HCT116 (cell line): ENCODE data around the gene GRIN2B. TPM values are rescaled to one million over a fixed set of nuclear protein-coding genes. Genes with fewer than 3 reads are reported as not detected.

Source experiments
- ATAC-seq: fragments of 200-7000 bp; cut with Tn5 transposase; 2 replicates; pipeline ENCODE4 v1.9.1; 2020; ENCODE audit warnings: mild to moderate bottlenecking, moderate library complexity
- BruUV-seq: library from RNA; stranded (reverse); fragments of 400-500 nt; replicated peaks from 2 replicates; lab custom pipeline; 2021; lab: Mats Ljungman, UMichigan
- CTCF ChIA-PET: fragments of 300-600 bp; sonication (Branson Sonifier 250); formaldehyde crosslinking; loops from one replicate; lab custom pipeline; 2021; ENCODE audit warnings: antibody characterized with exemption; lab: Charles Lee
- POLR2A ChIA-PET: fragments of 300-600, 350-600 bp; sonication (Branson Sonifier 250); formaldehyde crosslinking; loops from one replicate; lab custom pipeline; 2021; ENCODE audit warnings: antibody characterized with exemption; lab: Charles Lee
- RAD21 ChIA-PET, 2 experiments: fragments of 300-600 bp; sonication (Branson Sonifier 250); formaldehyde crosslinking; loops; one replicate each; lab custom pipeline; 2023; ENCODE audit warnings: low total read pairs in 2 of 2; ENCODE audit not compliant: uncharacterized antibody in 2 of 2, unreplicated experiment in 2 of 2, low non-redundant PET in 1 of 2; lab: Charles Lee
- DNase-seq: peaks from one replicate; pipeline ENCODE4 v3.0.0-alpha.2; 2010; ENCODE audit warnings: low read depth, low spot score
- H2AFZ ChIP-seq: fragments of 200-600 bp; shearing (Covaris generic), sonication (generic); 2 replicates; pipeline ENCODE4 v1.6.1; 2017; ENCODE audit warnings: low read depth, mixed run types, mixed read lengths, antibody characterized with exemption, low read length; ENCODE audit not compliant: poor library complexity, severe bottlenecking
- H3K27ac ChIP-seq: 2 replicates; pipeline ENCODE4 v1.5.1; 2012; ENCODE audit warnings: low read depth, low read length
- H3K27me3 ChIP-seq: fragments of 200-600 bp; sonication (generic); 2 replicates; pipeline ENCODE4 v1.6.1; 2016; ENCODE audit warnings: mixed run types, low read length, mixed read lengths; ENCODE audit not compliant: insufficient read depth
- H3K36me3 ChIP-seq, 2 experiments: fragments of 200-500 bp in 1 of 2; fragments of 200-600 bp in 1 of 2; sonication (Bioruptor generic) in 1 of 2; sonication (generic) in 1 of 2; 2 replicates each; pipeline versions ENCODE4 v1.5.1 to v1.6.1; 2014 to 2016; ENCODE audit warnings: low read length in 2 of 2, inconsistent platforms in 1 of 2, mixed read lengths in 1 of 2, mixed run types in 1 of 2; ENCODE audit not compliant: insufficient read depth in 2 of 2, control insufficient read depth in 1 of 2
- H3K4me1 ChIP-seq, 2 experiments: fragments of 200-600 bp in 1 of 2; sonication (generic) in 1 of 2; 2 replicates each; pipeline versions ENCODE4 v1.5.1 to v1.6.1; 2012 to 2017; ENCODE audit warnings: low read length in 2 of 2, inconsistent platforms in 1 of 2, mild to moderate bottlenecking in 1 of 2, mixed read lengths in 1 of 2, mixed run types in 1 of 2, moderate library complexity in 1 of 2; ENCODE audit not compliant: insufficient read depth in 2 of 2, control insufficient read depth in 1 of 2
- H3K4me2 ChIP-seq: fragments of 200-600 bp; sonication (generic); 2 replicates; pipeline ENCODE4 v1.6.1; 2017; ENCODE audit warnings: mixed run types, low read length, mixed read lengths
- H3K4me3 ChIP-seq, 2 experiments: fragments of 200-600 bp in 1 of 2; sonication (generic) in 1 of 2; replicated peaks in 1 of 2; 2 replicates each; pipeline ENCODE4 v1.5.1; 2011 to 2016; ENCODE audit warnings: low read length in 2 of 2, control low read depth in 1 of 2, low read depth in 1 of 2, mild to moderate bottlenecking in 1 of 2, mixed read lengths in 1 of 2, mixed run types in 1 of 2
- H3K79me2 ChIP-seq: fragments of 200-600 bp; sonication (generic); 2 replicates; pipeline ENCODE4 v1.6.1; 2017; ENCODE audit warnings: mild to moderate bottlenecking, mixed run types, low read length, moderate library complexity, mixed read lengths; ENCODE audit not compliant: insufficient read depth
- H3K9ac ChIP-seq: fragments of 200-600 bp; sonication (generic); 2 replicates; pipeline ENCODE4 v1.6.1; 2016; ENCODE audit warnings: low read length, mixed read lengths
- H3K9me2 ChIP-seq: fragments of 200-600 bp; sonication (generic), shearing (Covaris generic); 2 replicates; pipeline ENCODE4 v1.6.1; 2017; ENCODE audit warnings: mixed run types, mild to moderate bottlenecking, moderate library complexity; ENCODE audit not compliant: insufficient read depth
- H3K9me3 ChIP-seq, 2 experiments: fragments of 200-500 bp in 1 of 2; fragments of 200-600 bp in 1 of 2; sonication (Bioruptor generic) in 1 of 2; sonication (generic) in 1 of 2; 2 replicates each; pipeline ENCODE4 v1.6.1; 2014 to 2017; ENCODE audit warnings: low read length in 2 of 2, mixed read lengths in 2 of 2, inconsistent platforms in 1 of 2, low read depth in 1 of 2, mild to moderate bottlenecking in 1 of 2, mixed run types in 1 of 2, moderate library complexity in 1 of 2; ENCODE audit not compliant: control insufficient read depth in 1 of 2, insufficient read depth in 1 of 2
- H4K20me1 ChIP-seq: fragments of 200-600 bp; sonication (generic), shearing (Covaris generic); 2 replicates; pipeline ENCODE4 v1.6.1; 2017; ENCODE audit warnings: mixed run types, mild to moderate bottlenecking, moderate library complexity; ENCODE audit not compliant: insufficient read depth
- CBX3 ChIP-seq: IDR thresholded peaks from 2 replicates; pipeline ENCODE4 v1.6.1; 2012; ENCODE audit warnings: low read depth
- CTCF ChIP-seq, 3 experiments: fragments of 200-600 bp in 1 of 3; sonication (generic) in 1 of 3; IDR thresholded peaks in 2 of 3; conservative IDR thresholded peaks in 1 of 3; 2 replicates each; pipeline ENCODE4 v1.5.1; 2012 to 2017; ENCODE audit warnings: low read depth in 2 of 3, low read length in 2 of 3, antibody characterized with exemption in 1 of 3, borderline replicate concordance in 1 of 3, control low read depth in 1 of 3, mild to moderate bottlenecking in 1 of 3, mixed read lengths in 1 of 3, mixed run types in 1 of 3, moderate library complexity in 1 of 3; ENCODE audit not compliant: insufficient read depth in 1 of 3
- JUND ChIP-seq: IDR thresholded peaks from 2 replicates; pipeline ENCODE4 v1.6.1; 2012
- MAX ChIP-seq: IDR thresholded peaks from 2 replicates; pipeline ENCODE4 v1.6.1; 2012
- RAD21 ChIP-seq: IDR thresholded peaks from 2 replicates; pipeline ENCODE4 v1.6.1; 2012; ENCODE audit warnings: low read depth, mild to moderate bottlenecking
- ZFX ChIP-seq: fragments of 450-650 bp; IDR thresholded peaks from 2 replicates; pipeline ENCODE4 v1.6.1; 2017
- intact Hi-C: fragments of 100-400 bp; cut with micrococcal nuclease; formaldehyde crosslinking; loops from 2 replicates; pipeline ENCODE4 v1.10.0; 2022
- total RNA-seq: library from RNA; stranded (reverse); gene quantifications from one replicate; pipeline ENCODE4 v1.2.1, GENCODE V29; 2021; ENCODE audit not compliant: unreplicated experiment

GRIN2B gene
- total RNA-seq, 1 experiment from 2014 or later: 14.2 TPM

- Histone ChIP-seq H3K4me3 (peak overlapping the region; percentile 67 to 73), H3K27me3 (peaks cover 5% of the 10 kb centered on the region; the same call in 1 of the 2 replicates), H2AFZ (no peak overlapping the region), H3K9ac (peak overlapping the region; percentile 67; the same call in 1 of the 2 replicates), H3K9me2 (no peaks in the 10 kb centered on the region)
- CTCF ChIA-PET: interaction anchor here (0.6 to 2.2 kb wide), 27 partner anchors 10 to 1245 kb away, joined by 3 to 28 read pairs (median 4); no protein-coding TSS in a partner anchor
- TF ChIP-seq MAX (peak; percentile 10; the same call in 1 of the 2 replicates), RAD21 (peak; percentile 67), CTCF (IDR thresholded peaks at IDR 0.05 in 2 of 3, conservative IDR thresholded peaks at IDR 0.05 in 1 of 3; ENCODE audit: borderline replicate concordance in 1 of 3, insufficient read depth in 1 of 3, low read depth in 2 of 3, low read length in 2 of 3) (peak; percentile 80 to 88 (median 86)), ZFX (no peak), JUND (no peak), CBX3 (peak; percentile 63; the same call in 1 of the 2 replicates)
- TF ChIP-seq, all 23 proteins: peak for 4
- no peaks in the 10 kb centered on the region for H3K9me3 ChIP-seq
- no TSS peak for BruUV-seq
- DNase-seq (peak; percentile 15), ATAC-seq (peak; percentile 74)
- no peaks in the 10 kb centered on the region for H3K36me3 ChIP-seq
- POLR2A ChIA-PET: interaction anchor here (0.6 kb wide), 3 partner anchors 283 to 666 kb away, joined by 3 read pairs; no protein-coding TSS in a partner anchor
- H3K4me2 ChIP-seq: peak overlapping the region; percentile 95
- H3K27ac ChIP-seq: no peak overlapping the region
- RAD21 ChIA-PET: interaction anchor here (0.6 to 1.3 kb wide), 6 partner anchors 40 to 620 kb away, joined by 3 to 5 read pairs (median 4); no protein-coding TSS in a partner anchor
- H3K4me1 ChIP-seq: peaks cover 2 to 29% of the 10 kb centered on the region in 2 experiments; a peak in 3 of 4 replicates
- intact Hi-C loops: no loop called here
- no peaks in the 10 kb centered on the region for H4K20me1 ChIP-seq
- no peaks in the 10 kb centered on the region for H3K79me2 ChIP-seq
These were observed 588 bp upstream of the GRIN2B start for GRCh38 chr12:13981990-13982389.
